Keratinocyte (primary cell): Measurements from ENCODE around the gene FEM1A.

Experiments
- EZH2 ChIP-seq: IDR thresholded peaks from one replicate; pipeline ENCODE4 v1.6.1; 2012; ENCODE audit warnings: inconsistent platforms, mild to moderate bottlenecking, low read length, moderate library complexity
- TF ChIP-seq, protein P1 (sequence below), 3 experiments: IDR thresholded peaks in 1 of 3; conservative IDR thresholded peaks in 1 of 3; optimal IDR thresholded peaks in 1 of 3; 2 replicates in 2 of 3; 3 replicates in 1 of 3; pipeline versions ENCODE3 to v1.5.1; 2011; ENCODE audit warnings: low read length in 3 of 3, mild to moderate bottlenecking in 3 of 3, moderate library complexity in 2 of 3, control low read depth in 1 of 3, inconsistent platforms in 1 of 3; ENCODE audit not compliant: insufficient read depth in 2 of 3; ENCODE audit errors: extremely low read depth in 1 of 3

- TF ChIP-seq, protein P1, sequence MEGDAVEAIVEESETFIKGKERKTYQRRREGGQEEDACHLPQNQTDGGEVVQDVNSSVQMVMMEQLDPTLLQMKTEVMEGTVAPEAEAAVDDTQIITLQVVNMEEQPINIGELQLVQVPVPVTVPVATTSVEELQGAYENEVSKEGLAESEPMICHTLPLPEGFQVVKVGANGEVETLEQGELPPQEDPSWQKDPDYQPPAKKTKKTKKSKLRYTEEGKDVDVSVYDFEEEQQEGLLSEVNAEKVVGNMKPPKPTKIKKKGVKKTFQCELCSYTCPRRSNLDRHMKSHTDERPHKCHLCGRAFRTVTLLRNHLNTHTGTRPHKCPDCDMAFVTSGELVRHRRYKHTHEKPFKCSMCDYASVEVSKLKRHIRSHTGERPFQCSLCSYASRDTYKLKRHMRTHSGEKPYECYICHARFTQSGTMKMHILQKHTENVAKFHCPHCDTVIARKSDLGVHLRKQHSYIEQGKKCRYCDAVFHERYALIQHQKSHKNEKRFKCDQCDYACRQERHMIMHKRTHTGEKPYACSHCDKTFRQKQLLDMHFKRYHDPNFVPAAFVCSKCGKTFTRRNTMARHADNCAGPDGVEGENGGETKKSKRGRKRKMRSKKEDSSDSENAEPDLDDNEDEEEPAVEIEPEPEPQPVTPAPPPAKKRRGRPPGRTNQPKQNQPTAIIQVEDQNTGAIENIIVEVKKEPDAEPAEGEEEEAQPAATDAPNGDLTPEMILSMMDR (optimal IDR thresholded peaks at IDR 0.05 in 1 of 3, IDR thresholded peaks at IDR 0.05 in 1 of 3, conservative IDR thresholded peaks at IDR 0.05 in 1 of 3; ENCODE audit: extremely low read depth in 1 of 3, insufficient read depth in 2 of 3, low read length in 3 of 3) = no peak
- TF ChIP-seq EZH2 = no peak
Measured at GRCh38 chr19:4760285-4760650, 31.3 kb upstream of the FEM1A start.
